ENCODE measurements around the gene ASGR1.

Gene ASGR1

GRCh38 chr17:7216242-7217112 lies 37.3 kb upstream of the ASGR1 start:
- DNase-seq: no peak

GRCh38 chr17:7215652-7216180 lies 36.5 kb upstream of the ASGR1 start:
- DNase-seq: peak in 1 of 3 experiments; percentile 13

GRCh38 chr17:7215136-7215638 lies 36.0 kb upstream of the ASGR1 start:
- DNase-seq: no peak

- DNase-seq: peak; percentile 96 to 99 (median 97)
Observed at GRCh38 chr17:7214300-7215135, 35.3 kb upstream of the ASGR1 start.

GRCh38 chr17:7213895-7214299 lies 34.7 kb upstream of the ASGR1 start:
- DNase-seq: peak; percentile 84 to 98 (median 95)

GRCh38 chr17:7211491-7212273 lies 32.5 kb upstream of the ASGR1 start:
- no peak for DNase-seq

- DNase-seq: no peak
Observed at GRCh38 chr17:7208754-7209460, 29.7 kb upstream of the ASGR1 start.

- no peak for DNase-seq
Observed at GRCh38 chr17:7208027-7208571, 28.9 kb upstream of the ASGR1 start.

GRCh38 chr17:7207120-7208001 lies 28.2 kb upstream of the ASGR1 start:
- no peak for DNase-seq

GRCh38 chr17:7205561-7205960 lies 26.4 kb upstream of the ASGR1 start:
- DNase-seq: no peak

GRCh38 chr17:7204828-7205461 lies 25.8 kb upstream of the ASGR1 start:
- DNase-seq: peak; percentile 79 to 98 (median 93)

- DNase-seq: peak in 2 of 3 experiments; percentile 80 to 88
Observed at GRCh38 chr17:7204336-7204735, 25.2 kb upstream of the ASGR1 start.

- no peak for DNase-seq
Observed at GRCh38 chr17:7203391-7203790, 24.2 kb upstream of the ASGR1 start.

GRCh38 chr17:7196651-7197401 lies 17.7 kb upstream of the ASGR1 start:
- no peak for DNase-seq

- DNase-seq: no peak
Observed at GRCh38 chr17:7195971-7196370, 16.8 kb upstream of the ASGR1 start.

GRCh38 chr17:7192271-7192937 lies 13.2 kb upstream of the ASGR1 start:
- DNase-seq: no peak

- DNase-seq: peak in 2 of 3 experiments; percentile 10 to 18
Observed at GRCh38 chr17:7191571-7192270, 12.6 kb upstream of the ASGR1 start.

GRCh38 chr17:7191069-7191468 lies 11.9 kb upstream of the ASGR1 start:
- no peak for DNase-seq
